GM19025 (cell line): ENCODE results near the gene ZNF641.
"Not testable (repeated sequence)": the region's sequence is repeated elsewhere in the genome, so short reads cannot be mapped to it uniquely, and the experiment has no call there.

ENCODE experiments used
- ATAC-seq: cut with Tn5 transposase; IDR thresholded peaks from one replicate; pipeline ENCODE4 v1.9.1; 2021; ENCODE audit warnings: mild to moderate bottlenecking, low read depth, moderate library complexity; ENCODE audit not compliant: unreplicated experiment

ZNF641 gene

GRCh38 chr12:48336061-48336460 lies 14.7 kb downstream of the ZNF641 start:
- no peak for ATAC-seq

GRCh38 chr12:48334808-48335207 lies 15.9 kb downstream of the ZNF641 start:
- ATAC-seq = no peak

GRCh38 chr12:48333680-48334079 lies 17.0 kb downstream of the ZNF641 start:
- ATAC-seq = not testable (repeated sequence)

GRCh38 chr12:48331399-48331798 lies 19.3 kb downstream of the ZNF641 start:
- no peak for ATAC-seq

- no peak for ATAC-seq
Measured at GRCh38 chr12:48329199-48329939, 21.4 kb downstream of the ZNF641 start.

GRCh38 chr12:48316491-48316890 lies 34.2 kb downstream of the ZNF641 start:
- ATAC-seq = no peak

GRCh38 chr12:48311313-48311712 lies 39.4 kb downstream of the ZNF641 start:
- ATAC-seq = no peak

GRCh38 chr12:48307269-48307668 lies 43.5 kb downstream of the ZNF641 start:
- no peak for ATAC-seq

GRCh38 chr12:48305190-48305589 lies 45.5 kb downstream of the ZNF641 start:
- ATAC-seq = no peak

GRCh38 chr12:48302161-48302911 lies 48.4 kb downstream of the ZNF641 start:
- ATAC-seq = no peak

GRCh38 chr12:48300774-48301173 lies 49.9 kb downstream of the ZNF641 start:
- ATAC-seq = no peak

GRCh38 chr12:48296586-48297282 lies 54.0 kb downstream of the ZNF641 start:
- peak; percentile 57 for ATAC-seq

- ATAC-seq = no peak
Measured at GRCh38 chr12:48292040-48292439, 58.7 kb downstream of the ZNF641 start.

GRCh38 chr12:48291511-48291910 lies 59.2 kb downstream of the ZNF641 start:
- no peak for ATAC-seq

GRCh38 chr12:48288387-48289268 lies 62.1 kb downstream of the ZNF641 start:
- no peak for ATAC-seq
